Measurements from ENCODE around the gene SOX14. TPM values are rescaled to one million over a fixed set of nuclear protein-coding genes. Genes with fewer than 3 reads are reported as not detected.

Gene SOX14
- not detected for total RNA-seq

- no peaks in the 10 kb centered on the region for H3K9me3 ChIP-seq
- H3K4me3 ChIP-seq (replicated peaks in 1 of 3): no peak within 1 kb of the TSS
- no peak within 1 kb of the TSS for H3K27ac ChIP-seq
- DNase-seq: peak in 1 of 2 donors; percentile 42
- TF ChIP-seq CTCF (IDR thresholded peaks at IDR 0.05) (no peak), POLR2A (IDR thresholded peaks at IDR 0.05) (no peak)
- H3K4me1 ChIP-seq: peaks cover 7 to 36% of the 10 kb centered on the region in 2 donors
- WGBS, 2 donors: 1 to 4% methylated on average over 21 to 30 of the region's 30 CpGs
- H3K27me3 ChIP-seq: peaks cover 25% of the 10 kb centered on the region
- intact Hi-C loops (cut with DNase I): no loop called here
- H3K36me3 ChIP-seq: no peaks in the 10 kb centered on the region
Observed at GRCh38 chr3:137764001-137764433, at the start of gene SOX14. TSS of gene SOX14 (plus strand) at chr3:137764315. CDS start at chr3:137764785, 470 bp downstream.

- Histone ChIP-seq H3K27me3 (no peaks in the 10 kb centered on the region), H3K27ac (no peak overlapping the region), H3K4me3 (replicated peaks in 1 of 3) (no peak overlapping the region), H3K36me3 (no peaks in the 10 kb centered on the region), H3K9me3 (no peaks in the 10 kb centered on the region), H3K4me1 (no peaks in the 10 kb centered on the region)
- 85 to 93% methylated on average over 3 to 24 of the region's 25 CpGs for WGBS, 2 donors
- TF ChIP-seq POLR2A (IDR thresholded peaks at IDR 0.05): no peak
- TF ChIP-seq CTCF (IDR thresholded peaks at IDR 0.05): no peak
- DNase-seq: no peak
- intact Hi-C loops (cut with DNase I): no loop called here
Observed at GRCh38 chr3:137714551-137714950, 49.6 kb upstream of the SOX14 start.

- no peaks in the 10 kb centered on the region for H3K27me3 ChIP-seq
- intact Hi-C loops (cut with DNase I): no loop called here
- DNase-seq: no peak
- no peaks in the 10 kb centered on the region for H3K36me3 ChIP-seq
- TF ChIP-seq POLR2A (IDR thresholded peaks at IDR 0.05) (no peak), CTCF (IDR thresholded peaks at IDR 0.05) (no peak)
- H3K4me3 ChIP-seq (replicated peaks in 1 of 3): no peak overlapping the region
- H3K27ac ChIP-seq: no peak overlapping the region
- H3K4me1 ChIP-seq: no peaks in the 10 kb centered on the region
- H3K9me3 ChIP-seq: no peaks in the 10 kb centered on the region
Observed at GRCh38 chr3:137724240-137724639, 39.9 kb upstream of the SOX14 start.

- no peaks in the 10 kb centered on the region for H3K4me1 ChIP-seq
- 74 to 79% methylated on average over 2 of the region's 2 CpGs for WGBS, 2 donors
- intact Hi-C loops (cut with DNase I): no loop called here
Observed at GRCh38 chr3:137737208-137737607, 26.9 kb upstream of the SOX14 start.

GRCh38 chr3:137738710-137739109 lies 25.4 kb upstream of the SOX14 start:
- H3K4me1 ChIP-seq: no peaks in the 10 kb centered on the region
- H3K36me3 ChIP-seq: no peaks in the 10 kb centered on the region
- DNase-seq: no peak
- no peak for TF ChIP-seq CTCF (IDR thresholded peaks at IDR 0.05)
- no peak for TF ChIP-seq POLR2A (IDR thresholded peaks at IDR 0.05)
- no peak overlapping the region for H3K27ac ChIP-seq
- no peak overlapping the region for H3K4me3 ChIP-seq (replicated peaks in 1 of 3)
- no peaks in the 10 kb centered on the region for H3K9me3 ChIP-seq
- no peaks in the 10 kb centered on the region for H3K27me3 ChIP-seq
- intact Hi-C loops (cut with DNase I): no loop called here

More at GRCh38 chr3:137737208-137737607, 26.9 kb upstream of the SOX14 start:
- no peak overlapping the region for H3K27ac ChIP-seq
- H3K4me3 ChIP-seq (replicated peaks in 1 of 3): no peak overlapping the region
- no peaks in the 10 kb centered on the region for H3K9me3 ChIP-seq
- H3K36me3 ChIP-seq: no peaks in the 10 kb centered on the region
- TF ChIP-seq CTCF (IDR thresholded peaks at IDR 0.05) (no peak), POLR2A (IDR thresholded peaks at IDR 0.05) (no peak)
- DNase-seq: no peak
- H3K27me3 ChIP-seq: no peaks in the 10 kb centered on the region

Measured in thyroid gland (tissue), 4 donors.